GM13976 (cell line): Measurements from ENCODE around the gene GALNT11.

Experiments used
- DNase-seq: peaks from one replicate; pipeline ENCODE4 v3.0.0; 2012; ENCODE audit warnings: low spot score
- CTCF ChIP-seq: IDR thresholded peaks from 2 replicates; pipeline ENCODE4 v1.5.1; 2012; ENCODE audit warnings: borderline replicate concordance, mild to moderate bottlenecking; ENCODE audit not compliant: insufficient read depth; ENCODE audit errors: extremely low read depth, missing control alignments, control extremely low read depth
- in situ Hi-C: fragments of 300-500 bp; cut with MboI; formaldehyde crosslinking; loops from one replicate; pipeline ENCODE4 v1.12.0; 2022; ENCODE audit warnings: low sequenced_read_pairs, mixed read lengths, inconsistent platforms; ENCODE audit not compliant: unreplicated experiment

Gene GALNT11

GRCh38 chr7:152148706-152149105 lies 123.2 kb downstream of the GALNT11 start:
- in situ Hi-C loops, result no loop called here
- no peak for TF ChIP-seq CTCF
- DNase-seq, result no peak

GRCh38 chr7:152149363-152149762 lies 123.9 kb downstream of the GALNT11 start:
- no peak for DNase-seq
- in situ Hi-C loops, result no loop called here
- TF ChIP-seq CTCF, result no peak

- no peak for DNase-seq
- in situ Hi-C loops, result no loop called here
- TF ChIP-seq CTCF, result no peak
Observed at GRCh38 chr7:152152267-152152666, 126.8 kb downstream of the GALNT11 start.

GRCh38 chr7:152158801-152159587 lies 133.5 kb downstream of the GALNT11 start:
- in situ Hi-C loops, result no loop called here
- no peak for TF ChIP-seq CTCF
- DNase-seq, result peak; percentile 56

GRCh38 chr7:152161171-152161570 lies 135.7 kb downstream of the GALNT11 start:
- TF ChIP-seq CTCF, result no peak
- DNase-seq, result no peak

GRCh38 chr7:152162287-152162686 lies 136.8 kb downstream of the GALNT11 start:
- in situ Hi-C loops, result no loop called here
- DNase-seq, result no peak
- TF ChIP-seq CTCF, result no peak

More at GRCh38 chr7:152161171-152161570, 135.7 kb downstream of the GALNT11 start:
- in situ Hi-C loops, result no loop called here
